Chondrocyte (in vitro differentiated cells): ENCODE data around the gene PYGL. TPM values are rescaled to one million over a fixed set of nuclear protein-coding genes. Genes with fewer than 3 reads are reported as not detected.

ENCODE experiments used
- DNase-seq: peaks from one replicate; pipeline ENCODE4 v3.0.0; 2021; ENCODE audit warnings: mixed read lengths, low spot score
- H3K27ac Mint-ChIP-seq: one replicate; pipeline ENCODE4 v1.8.0; 2021; ENCODE audit warnings: mild to moderate bottlenecking, moderate library complexity, mixed read lengths; ENCODE audit not compliant: unreplicated experiment
- H3K27me3 Mint-ChIP-seq: 2 replicates; pipeline ENCODE4 v1.8.0; 2021; ENCODE audit warnings: low read depth, mixed read lengths
- H3K36me3 Mint-ChIP-seq: 2 replicates; pipeline ENCODE4 v1.8.0; 2021; ENCODE audit warnings: low read depth, mixed read lengths
- H3K4me1 Mint-ChIP-seq: 2 replicates; pipeline ENCODE4 v1.8.0; 2021; ENCODE audit warnings: low read depth, mild to moderate bottlenecking, mixed read lengths
- H3K4me3 Mint-ChIP-seq: one replicate; pipeline ENCODE4 v1.8.0; 2021; ENCODE audit warnings: mild to moderate bottlenecking, moderate library complexity, mixed read lengths; ENCODE audit not compliant: unreplicated experiment
- H3K9me3 Mint-ChIP-seq: 2 replicates; pipeline ENCODE4 v1.8.0; 2021; ENCODE audit warnings: low read depth, mixed read lengths
- CTCF ChIP-seq: fragments of 200-600 bp; sonication (generic); IDR thresholded peaks from 2 replicates; pipeline ENCODE4 v1.5.0; 2021; ENCODE audit warnings: antibody characterized with exemption, mild to moderate bottlenecking, moderate library complexity
- long read RNA-seq: library from polyadenylated mRNA; stranded (forward); transcript quantifications from one replicate; pipeline ENCODE4 v2.0.0, GENCODE V29; 2021
- total RNA-seq: library from RNA; stranded (reverse); gene quantifications from 3 replicates; pipeline ENCODE4 v1.2.1, GENCODE V29; 2021

The PYGL gene
- 97.7 to 122 TPM (median 120 TPM) in 3 replicates for total RNA-seq
- long read RNA-seq, transcript PYGL-201 (20 exons, 3,048 nt) = major isoform, 180 of 218 reads
- long read RNA-seq, transcript PYGL-206 (19 exons, 2,696 nt) = minor isoform, 5 of 218 reads
- long read RNA-seq, partial matches to known transcripts = 12 of 218 reads
- long read RNA-seq, other reads (novel, unspliced or antisense) = 17 of 218 reads

- TF ChIP-seq CTCF = no peak
- Mint-ChIP-seq H3K9me3 (no peaks in the 10 kb centered on the region), H3K36me3 (peaks cover 8% of the 10 kb centered on the region), H3K27me3 (no peaks in the 10 kb centered on the region), H3K4me1 (peaks cover 45% of the 10 kb centered on the region), H3K4me3 (peak within 1 kb of the TSS; percentile 91), H3K27ac (peak within 1 kb of the TSS; percentile 88)
- peak; percentile 93 for DNase-seq
These were observed at the start of gene PYGL for GRCh38 chr14:50943943-50944646. Gene PYGL (minus strand): TSS chr14:50944483. CDS start chr14:50944403, 80 bp downstream.

GRCh38 chr14:50985859-50986331, 41.6 kb upstream of the PYGL start:
- H3K9me3 Mint-ChIP-seq = no peaks in the 10 kb centered on the region
- peaks cover 31% of the 10 kb centered on the region for H3K4me1 Mint-ChIP-seq
- DNase-seq = no peak
- peaks cover 5% of the 10 kb centered on the region for H3K36me3 Mint-ChIP-seq
- H3K27me3 Mint-ChIP-seq = no peaks in the 10 kb centered on the region
- H3K4me3 Mint-ChIP-seq = peak overlapping the region; percentile 37
- no peak for TF ChIP-seq CTCF
- peak overlapping the region; percentile 12 for H3K27ac Mint-ChIP-seq

- no peak for TF ChIP-seq CTCF
- Mint-ChIP-seq H3K4me1 (peaks cover 26% of the 10 kb centered on the region), H3K36me3 (peaks cover 5% of the 10 kb centered on the region), H3K27ac (peak overlapping the region; percentile 12), H3K27me3 (no peaks in the 10 kb centered on the region), H3K4me3 (peak overlapping the region; percentile 37), H3K9me3 (no peaks in the 10 kb centered on the region)
- no peak for DNase-seq
These were observed 41.0 kb upstream of the PYGL start for GRCh38 chr14:50985124-50985858.

- peaks cover 6% of the 10 kb centered on the region for H3K36me3 Mint-ChIP-seq
- H3K27me3 Mint-ChIP-seq = no peaks in the 10 kb centered on the region
- peak overlapping the region; percentile 14 for H3K27ac Mint-ChIP-seq
- peaks cover 26% of the 10 kb centered on the region for H3K4me1 Mint-ChIP-seq
- TF ChIP-seq CTCF = no peak
- H3K4me3 Mint-ChIP-seq = no peak overlapping the region
- DNase-seq = no peak
- no peaks in the 10 kb centered on the region for H3K9me3 Mint-ChIP-seq
These were observed 39.9 kb upstream of the PYGL start for GRCh38 chr14:50984036-50984710.
